ENCODE results near the gene LAMB1. TPM values are rescaled to one million over a fixed set of nuclear protein-coding genes. Genes with fewer than 3 reads are reported as not detected.
A peak's percentile ranks its signal among the peaks of the same experiment; 100 is the strongest.
"Not testable (repeated sequence)": the region's sequence is repeated elsewhere in the genome, so short reads cannot be mapped to it uniquely, and the experiment has no call there.

The LAMB1 gene
- 100 to 1,000 TPM; 109 to 123 TPM for total RNA-seq
- long read RNA-seq, full-length matches to known transcripts = 18 of 57 reads
- long read RNA-seq, partial matches to known transcripts = 29 of 57 reads
- long read RNA-seq, other reads (novel, unspliced or antisense) = 10 of 57 reads

DNA sequence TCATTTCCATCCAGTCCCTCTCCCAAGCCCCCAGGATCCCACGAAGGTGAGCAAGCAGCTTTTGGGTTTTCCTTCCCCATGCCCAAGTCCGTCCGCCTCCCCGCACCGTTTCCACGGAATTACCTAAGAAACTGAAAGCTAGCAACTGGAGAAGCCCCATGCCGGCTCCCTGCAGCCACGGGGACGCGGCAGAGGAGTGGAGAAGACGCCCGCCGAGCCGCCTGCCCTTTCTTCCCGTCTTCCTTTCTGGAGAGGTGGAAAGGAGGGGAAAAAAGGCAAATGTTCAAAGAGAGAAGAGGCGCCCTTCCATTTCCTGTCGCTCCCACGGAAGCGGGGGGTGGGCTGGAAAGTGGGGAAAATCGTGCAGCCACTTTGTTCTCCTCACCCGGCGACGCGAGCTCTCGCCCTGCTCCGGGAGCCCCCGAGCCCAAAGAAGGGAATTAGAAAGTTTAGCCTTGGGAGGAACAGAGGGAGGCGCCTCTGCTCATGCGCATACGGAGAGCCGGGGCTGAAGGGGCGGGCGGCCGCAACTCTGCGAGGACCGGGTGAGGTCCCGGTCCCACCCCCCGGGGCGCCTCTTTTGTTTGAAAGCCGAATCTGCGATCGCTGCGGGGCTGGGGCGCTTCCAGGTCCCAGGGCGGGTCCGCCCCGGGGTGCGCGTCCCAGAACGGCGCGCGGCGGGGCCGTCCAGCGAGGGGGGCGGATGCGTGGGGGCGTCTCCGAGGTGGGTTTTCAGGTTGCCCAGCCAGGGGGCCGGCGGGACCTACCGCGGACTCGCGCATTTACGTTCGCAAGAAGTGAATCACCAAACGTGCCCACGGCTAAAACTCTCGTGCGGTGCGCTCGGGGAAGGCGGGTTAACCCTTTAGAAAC lies at the start of gene LAMB1:
Gene LAMB1 (minus strand): TSS at position 436 of the 873 bp plus-strand sequence. CDS start 276 bp downstream, at position 160.
- DNase-seq = peak; percentile 84
- intact Hi-C loops (cut with DNase I) = no loop called here
- peak; percentile 74 to 84 for ATAC-seq

GRCh38 chr7:108051454-108051853 lies 48.5 kb upstream of the LAMB1 start:
- DNase-seq (no peak), ATAC-seq (no peak)
- intact Hi-C loops (cut with DNase I) = no loop called here

DNA sequence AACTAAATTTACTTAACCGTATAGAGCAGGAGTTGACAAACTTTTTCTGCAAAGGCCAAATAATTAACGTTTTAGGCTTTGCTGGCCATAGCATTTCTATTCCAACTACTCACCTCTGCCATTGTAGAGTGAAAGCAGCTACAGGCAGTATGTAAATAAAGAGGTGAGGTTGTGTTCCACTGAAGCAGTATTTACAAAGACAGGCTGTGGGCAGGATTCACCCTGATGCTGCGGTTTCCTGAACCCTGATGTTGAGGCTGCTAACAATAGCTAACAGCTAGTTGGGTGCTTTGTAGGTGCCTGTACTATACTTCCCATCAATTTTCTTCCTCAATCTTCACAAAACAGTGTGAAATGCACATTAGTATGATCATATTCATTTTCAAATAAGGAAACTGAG lies 47.0 kb upstream of the LAMB1 start:
- intact Hi-C loops (cut with DNase I) = no loop called here
- no peak for ATAC-seq
- DNase-seq = no peak

- intact Hi-C loops (cut with DNase I) = no loop called here
- DNase-seq (no peak), ATAC-seq (no peak)
Measured at GRCh38 chr7:108048422-108048821, 45.5 kb upstream of the LAMB1 start.

DNA sequence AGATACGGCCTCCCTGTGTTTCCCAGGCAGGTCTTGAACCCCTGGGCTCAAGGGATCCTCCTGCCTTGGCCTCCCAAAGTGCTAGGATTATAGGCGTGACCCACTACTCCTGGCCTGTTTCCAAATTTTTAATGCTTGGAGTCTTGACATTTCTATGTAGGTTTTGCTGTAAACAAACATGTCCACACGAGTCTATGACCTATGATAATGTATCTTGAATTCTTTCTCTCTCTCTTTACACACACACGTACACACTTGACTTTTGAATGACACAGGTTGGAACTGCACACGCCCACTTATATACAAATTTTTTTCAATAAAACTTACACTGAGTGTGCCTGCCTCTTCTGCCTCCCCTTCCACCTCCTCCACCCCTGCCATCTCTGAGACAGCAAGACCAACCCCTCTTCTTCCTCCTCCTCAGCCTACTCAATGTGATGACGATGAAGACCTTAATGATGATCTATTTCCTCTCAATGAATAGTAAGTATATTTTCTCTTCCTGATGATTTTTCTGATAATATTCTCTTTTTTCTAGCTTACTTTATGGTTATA lies 44.1 kb upstream of the LAMB1 start:
- DNase-seq (no peak), ATAC-seq (no peak)
- intact Hi-C loops (cut with DNase I) = no loop called here

- DNase-seq (no peak), ATAC-seq (peak in 1 of 2 donors; percentile 33)
- intact Hi-C loops (cut with DNase I) = no loop called here
Measured at GRCh38 chr7:108045669-108046068, 42.7 kb upstream of the LAMB1 start.

- DNase-seq = no peak
- peak; percentile 55 to 88 for ATAC-seq
- intact Hi-C loops (cut with DNase I) = no loop called here
Measured at GRCh38 chr7:108045154-108045553, 42.2 kb upstream of the LAMB1 start.

- DNase-seq = no peak
- ATAC-seq = no peak
- intact Hi-C loops (cut with DNase I) = no loop called here
Measured at GRCh38 chr7:108044345-108044744, 41.4 kb upstream of the LAMB1 start.

GRCh38 chr7:108038986-108039385 lies 36.0 kb upstream of the LAMB1 start:
- no peak for ATAC-seq

GRCh38 chr7:108037741-108038140 lies 34.8 kb upstream of the LAMB1 start:
- intact Hi-C loops (cut with DNase I) = no loop called here
- no peak for ATAC-seq

More at GRCh38 chr7:108038986-108039385, 36.0 kb upstream of the LAMB1 start:
- intact Hi-C loops (cut with DNase I) = no loop called here
- DNase-seq = no peak

GRCh38 chr7:108037140-108037539 lies 34.2 kb upstream of the LAMB1 start:
- no peak for DNase-seq
- ATAC-seq = no peak
- intact Hi-C loops (cut with DNase I) = no loop called here

More at GRCh38 chr7:108037741-108038140, 34.8 kb upstream of the LAMB1 start:
- DNase-seq = no peak

- DNase-seq (no peak), ATAC-seq (no peak)
- intact Hi-C loops (cut with DNase I) = no loop called here
Measured at GRCh38 chr7:108034586-108034985, 31.6 kb upstream of the LAMB1 start.

DNA sequence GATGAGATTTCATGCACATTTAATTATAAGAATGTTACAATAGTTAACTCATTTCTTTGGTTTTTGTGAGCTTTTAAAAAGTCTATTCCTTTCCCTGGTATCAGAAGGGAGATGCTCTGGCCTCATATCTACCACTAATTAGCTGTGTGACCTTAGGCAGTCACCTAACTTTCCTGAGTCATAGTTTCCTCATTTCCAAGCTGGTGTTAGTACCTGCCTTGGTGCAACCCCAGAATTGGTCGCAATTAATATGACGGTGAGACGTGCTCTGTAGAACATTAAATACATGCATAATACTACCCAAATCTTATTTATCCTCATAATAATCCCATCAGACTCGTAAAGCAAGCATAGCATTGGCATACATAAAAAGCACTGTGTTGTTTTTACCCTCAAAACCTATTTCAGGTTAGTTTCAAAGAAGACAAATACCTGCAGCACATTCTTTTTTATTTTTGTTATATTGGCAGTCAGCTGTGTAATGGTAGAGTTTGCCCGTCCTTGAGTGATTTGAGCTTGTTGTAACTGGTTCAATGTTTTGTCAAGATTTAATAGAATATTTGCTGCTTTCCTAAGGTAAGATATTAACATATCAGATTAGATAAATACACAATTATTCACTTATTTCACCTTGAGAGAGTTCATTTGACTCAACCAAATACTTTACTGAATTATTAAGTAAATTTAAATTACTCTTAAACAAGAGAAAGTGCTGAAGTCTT lies 31.0 kb upstream of the LAMB1 start:
- no peak for DNase-seq
- intact Hi-C loops (cut with DNase I) = no loop called here
- no peak for ATAC-seq

- ATAC-seq; intact Hi-C loops (cut with DNase I): not testable (repeated sequence)
Measured at GRCh38 chr7:108033309-108033708, 30.3 kb upstream of the LAMB1 start.

GRCh38 chr7:108030516-108030915 lies 27.6 kb upstream of the LAMB1 start:
- ATAC-seq (no peak), DNase-seq (no peak)
- intact Hi-C loops (cut with DNase I) = no loop called here

More at GRCh38 chr7:108033309-108033708, 30.3 kb upstream of the LAMB1 start:
- DNase-seq = not testable (repeated sequence)

- intact Hi-C loops (cut with DNase I) = no loop called here
- no peak for ATAC-seq
- DNase-seq = no peak
Measured at GRCh38 chr7:108029034-108029433, 26.1 kb upstream of the LAMB1 start.

DNA sequence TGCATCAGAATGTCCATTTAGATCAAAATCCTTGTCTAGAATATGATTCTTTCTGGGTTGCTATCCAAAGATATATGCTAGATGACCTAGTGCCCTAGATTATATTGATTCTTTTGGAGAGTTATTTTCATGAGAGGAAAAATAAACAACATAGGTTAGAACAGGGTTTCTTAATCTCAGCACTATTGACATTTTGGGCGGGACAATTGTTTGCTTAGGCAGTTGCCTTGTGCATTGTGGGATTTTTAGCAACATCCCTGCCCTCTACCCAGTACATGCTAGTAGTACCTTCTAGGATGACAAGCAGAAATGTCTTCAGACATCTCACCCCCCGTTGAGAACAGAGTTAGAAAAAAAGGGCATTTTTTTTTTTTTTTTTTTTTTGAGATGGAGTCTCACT lies 25.1 kb upstream of the LAMB1 start:
- DNase-seq (no peak), ATAC-seq (no peak)
- intact Hi-C loops (cut with DNase I) = no loop called here

- ATAC-seq (no peak), DNase-seq (no peak)
- intact Hi-C loops (cut with DNase I) = no loop called here
Measured at GRCh38 chr7:108027239-108027638, 24.3 kb upstream of the LAMB1 start.

DNA sequence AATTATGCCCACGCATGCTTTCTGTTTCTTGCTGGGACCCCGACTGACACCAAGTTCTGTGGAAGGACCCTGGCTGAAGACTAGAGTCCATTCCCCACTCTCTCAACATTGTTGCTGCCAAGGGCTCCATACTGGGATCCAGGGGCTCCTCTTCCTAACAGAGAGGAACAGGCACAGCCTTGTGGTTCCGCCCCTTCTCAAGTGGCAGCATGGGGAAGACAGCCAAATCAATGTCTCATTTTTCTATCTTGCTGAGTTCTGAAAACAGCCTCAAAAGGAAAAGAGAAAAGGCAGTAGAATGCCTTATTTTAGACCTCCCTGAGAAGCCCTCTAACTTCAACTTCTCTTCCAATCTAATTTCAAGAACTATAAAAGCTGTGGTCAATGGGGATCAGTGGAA lies 23.7 kb upstream of the LAMB1 start:
- intact Hi-C loops (cut with DNase I) = no loop called here
- ATAC-seq (no peak), DNase-seq (no peak)

- DNase-seq = no peak
- ATAC-seq = no peak
- intact Hi-C loops (cut with DNase I) = no loop called here
Measured at GRCh38 chr7:108026116-108026515, 23.2 kb upstream of the LAMB1 start.

All from left cardiac atrium (tissue), 4 donors.